SK-N-SH (cell line): ENCODE data around the gene FPR1. TPM values are rescaled to one million over a fixed set of nuclear protein-coding genes. Genes with fewer than 3 reads are reported as not detected.

Experiments
- CTCF ChIA-PET: fragments of 300-600, 350-600 bp; formaldehyde crosslinking; extraction: SDS; loops from one replicate; lab custom pipeline; 2021; lab: Yijun Ruan, JAX
- POLR2A ChIA-PET: fragments of 350-600 bp; sonication (Branson Sonifier 250); formaldehyde crosslinking; extraction: SDS; loops from one replicate; lab custom pipeline; 2020; ENCODE audit warnings: antibody characterized with exemption, inconsistent platforms; lab: Yijun Ruan, JAX
- DNase-seq: peaks from one replicate; pipeline ENCODE4 v3.0.0; 2012
- H2AFZ ChIP-seq: fragments of 200-600 bp; sonication (generic); 2 replicates; pipeline ENCODE4 v1.8.1; 2016; ENCODE audit warnings: antibody characterized with exemption, mild to moderate bottlenecking, low read depth
- H3F3A ChIP-seq: fragments of 200-600 bp; sonication (generic); replicated peaks from 2 replicates; pipeline ENCODE3; 2016; ENCODE audit warnings: antibody characterized with exemption, mild to moderate bottlenecking; ENCODE audit not compliant: insufficient read depth
- H3K27ac ChIP-seq, 2 experiments: fragments of 200-500 bp in 1 of 2; fragments of 200-600 bp in 1 of 2; sonication (Bioruptor generic) in 1 of 2; sonication (generic), shearing (Covaris generic) in 1 of 2; 2 replicates each; pipeline versions ENCODE4 v1.5.1 to v1.6.1; 2014 to 2016; ENCODE audit warnings: low read depth in 2 of 2, inconsistent platforms in 1 of 2, low read length in 1 of 2, mild to moderate bottlenecking in 1 of 2, mixed read lengths in 1 of 2
- H3K27me3 ChIP-seq: fragments of 200-600 bp; sonication (generic), shearing (Covaris generic); 2 replicates; pipeline ENCODE4 v1.6.1; 2016; ENCODE audit warnings: mixed run types; ENCODE audit not compliant: insufficient read depth
- H3K36me3 ChIP-seq, 2 experiments: fragments of 200-500 bp in 1 of 2; fragments of 200-600 bp in 1 of 2; sonication (Bioruptor generic) in 1 of 2; sonication (generic) in 1 of 2; replicated peaks in 1 of 2; 2 replicates each; pipeline versions ENCODE3 to v1.5.1; 2014 to 2016; ENCODE audit warnings: low read length in 1 of 2, mild to moderate bottlenecking in 1 of 2; ENCODE audit not compliant: insufficient read depth in 2 of 2, control insufficient read depth in 1 of 2
- H3K4me1 ChIP-seq, 2 experiments: fragments of 200-500 bp in 1 of 2; fragments of 200-600 bp in 1 of 2; sonication (Bioruptor generic) in 1 of 2; sonication (generic), shearing (Covaris generic) in 1 of 2; 2 replicates each; pipeline versions ENCODE4 v1.5.1 to v1.6.1; 2014 to 2016; ENCODE audit warnings: low read depth in 1 of 2, low read length in 1 of 2, mixed run types in 1 of 2; ENCODE audit not compliant: insufficient read depth in 2 of 2, control insufficient read depth in 1 of 2
- H3K4me2 ChIP-seq: fragments of 200-600 bp; sonication (generic), shearing (Covaris generic); 2 replicates; pipeline ENCODE4 v1.6.1; 2017; ENCODE audit warnings: mixed run types
- H3K4me3 ChIP-seq, 2 experiments: fragments of 200-500 bp in 1 of 2; fragments of 200-600 bp in 1 of 2; sonication (Bioruptor generic) in 1 of 2; sonication (generic), shearing (Covaris generic) in 1 of 2; 2 replicates each; pipeline versions ENCODE4 v1.5.1 to v1.8.1; 2014 to 2016; ENCODE audit warnings: low read depth in 2 of 2, inconsistent platforms in 1 of 2, low read length in 1 of 2, mild to moderate bottlenecking in 1 of 2, mixed read lengths in 1 of 2, moderate library complexity in 1 of 2
- H3K79me2 ChIP-seq: fragments of 200-600 bp; sonication (generic); 2 replicates; pipeline ENCODE4 v1.8.1; 2017; ENCODE audit warnings: mild to moderate bottlenecking; ENCODE audit not compliant: insufficient read depth
- H3K9ac ChIP-seq: fragments of 200-600 bp; sonication (generic); 2 replicates; pipeline ENCODE4 v1.6.1; 2017; ENCODE audit warnings: mixed run types
- H3K9me2 ChIP-seq: fragments of 200-600 bp; sonication (generic); 2 replicates; pipeline ENCODE4 v1.6.1; 2017; ENCODE audit warnings: mixed run types
- H3K9me3 ChIP-seq: fragments of 200-600 bp; sonication (generic); 2 replicates; pipeline ENCODE4 v1.6.1; 2017; ENCODE audit warnings: mixed run types, mild to moderate bottlenecking, moderate library complexity
- H4K20me1 ChIP-seq: fragments of 200-600 bp; sonication (generic); 2 replicates; pipeline ENCODE4 v1.6.1; 2017; ENCODE audit warnings: mild to moderate bottlenecking, mixed run types; ENCODE audit not compliant: insufficient read depth
- EZH2phosphoT487 ChIP-seq: fragments of 200-600 bp; sonication (generic); IDR thresholded peaks from 2 replicates; pipeline ENCODE4 v1.6.1; 2017; ENCODE audit warnings: low read depth, mixed run types, mild to moderate bottlenecking, antibody characterized with exemption, moderate library complexity, borderline replicate concordance
- FOSL2 ChIP-seq: IDR thresholded peaks from 2 replicates; pipeline ENCODE4 v1.4.0; 2012; ENCODE audit warnings: low read depth, mild to moderate bottlenecking, moderate library complexity, borderline replicate concordance
- FOXJ3 ChIP-seq: sonication (generic); formaldehyde crosslinking; IDR thresholded peaks from 2 replicates; pipeline ENCODE4 v1.5.1; 2020; ENCODE audit warnings: mild to moderate bottlenecking, missing genetic modification reagents
- MEF2A ChIP-seq: IDR thresholded peaks from 2 replicates; pipeline ENCODE4 v1.4.0; 2012; ENCODE audit warnings: low read depth, borderline replicate concordance
- MXI1 ChIP-seq: IDR thresholded peaks from 2 replicates; pipeline ENCODE4 v1.6.1; 2012; ENCODE audit warnings: mild to moderate bottlenecking, low read depth, low read length, improper control_type of control experiment
- NFIC ChIP-seq: IDR thresholded peaks from 2 replicates; pipeline ENCODE4 v1.4.0; 2012; ENCODE audit warnings: borderline replicate concordance
- NRF1 ChIP-seq: IDR thresholded peaks from 2 replicates; pipeline ENCODE4 v1.6.1; 2012; ENCODE audit warnings: low read depth, mild to moderate bottlenecking, low read length
- RAD21 ChIP-seq: IDR thresholded peaks from 2 replicates; pipeline ENCODE4 v1.6.1; 2012; ENCODE audit warnings: mild to moderate bottlenecking, low read length
- RXRA ChIP-seq: IDR thresholded peaks from 2 replicates; pipeline ENCODE4 v1.4.0; 2012; ENCODE audit warnings: low read depth, mild to moderate bottlenecking, borderline replicate concordance
- SIN3A ChIP-seq: IDR thresholded peaks from 2 replicates; pipeline ENCODE4 v1.6.1; 2012; ENCODE audit warnings: low read depth, mild to moderate bottlenecking, low read length, moderate library complexity, borderline replicate concordance
- YY1 ChIP-seq: IDR thresholded peaks from 2 replicates; pipeline ENCODE4 v1.4.0; 2012; ENCODE audit warnings: low read depth, mild to moderate bottlenecking
- WGBS: methylation state at CpG from one replicate; pipeline ENCODE4 v1.1.6; 2017; ENCODE audit warnings: low lambda C conversion rate; 5-methylcytosine and 5-hydroxymethylcytosine counted together
- polyA plus RNA-seq, 3 experiments: library from polyadenylated mRNA; depleted of rRNA; stranded (reverse); fragments of >200 nt; gene quantifications; 2 replicates each; pipeline ENCODE4 v1.2.3, GENCODE V29; 2012
- TF ChIP-seq, protein P1 (sequence below): IDR thresholded peaks from 2 replicates; pipeline ENCODE4 v1.4.0; 2012; ENCODE audit warnings: low read depth
- TF ChIP-seq, protein P2 (sequence below): IDR thresholded peaks from 2 replicates; pipeline ENCODE4 v1.4.0; 2012; ENCODE audit warnings: low read depth, borderline replicate concordance
- TF ChIP-seq, protein P3 (sequence below): fragments of 150-350 bp; IDR thresholded peaks from 2 replicates; pipeline ENCODE4 v1.6.1; 2017; ENCODE audit warnings: antibody characterized with exemption, low read length, low read depth, borderline replicate concordance
- TF ChIP-seq, protein P4 (sequence below): IDR thresholded peaks from 2 replicates; pipeline ENCODE4; 2012

Gene FPR1
- polyA plus RNA-seq, 1 of the 3 experiments (the other 2 are of a cell fraction), result not detected

DNA sequence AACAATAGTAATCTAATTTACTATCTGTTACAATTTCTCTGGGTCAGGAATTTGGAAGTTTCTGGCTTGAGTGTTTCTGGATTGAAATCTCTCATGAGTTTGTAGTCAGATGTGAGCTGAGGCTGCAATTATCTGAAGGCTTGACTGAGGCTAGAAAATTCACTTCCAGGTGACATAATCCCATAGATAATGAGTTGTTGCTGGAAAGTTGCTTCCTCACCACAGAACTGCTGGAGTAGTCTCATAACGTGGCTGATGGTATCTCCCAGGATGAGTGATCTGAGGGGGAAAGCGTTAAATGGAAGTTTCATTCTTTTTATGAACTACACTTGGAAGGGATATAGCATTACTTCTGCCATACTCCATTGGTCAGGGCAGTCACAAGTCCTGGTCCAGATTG is 28.0 kb upstream of the FPR1 start:
- H3K9ac ChIP-seq, result no peak overlapping the region
- H2AFZ ChIP-seq, result no peak overlapping the region
- H3K4me1 ChIP-seq, result peaks cover 0 to 9% of the 10 kb centered on the region in 2 experiments; a peak in 1 of 4 replicates
- no peaks in the 10 kb centered on the region for H4K20me1 ChIP-seq
- no peak for DNase-seq
- H3K79me2 ChIP-seq, result no peaks in the 10 kb centered on the region
- ChIA-PET POLR2A (no interaction called here), CTCF (no interaction called here)
- H3K9me3 ChIP-seq, result no peaks in the 10 kb centered on the region
- WGBS, result 0% methylated on average over 2 of the region's 2 CpGs
- no peak overlapping the region for H3K4me3 ChIP-seq
- H3K27ac ChIP-seq, result no peak overlapping the region
- H3F3A ChIP-seq, result peaks cover 11% of the 10 kb centered on the region
- no peaks in the 10 kb centered on the region for H3K9me2 ChIP-seq
- no peak overlapping the region for H3K4me2 ChIP-seq
- H3K36me3 ChIP-seq, result no peaks in the 10 kb centered on the region
- TF ChIP-seq RAD21, result no peak
- no peak for TF ChIP-seq YY1
- no peak for TF ChIP-seq SIN3A
- H3K27me3 ChIP-seq, result no peaks in the 10 kb centered on the region

DNA sequence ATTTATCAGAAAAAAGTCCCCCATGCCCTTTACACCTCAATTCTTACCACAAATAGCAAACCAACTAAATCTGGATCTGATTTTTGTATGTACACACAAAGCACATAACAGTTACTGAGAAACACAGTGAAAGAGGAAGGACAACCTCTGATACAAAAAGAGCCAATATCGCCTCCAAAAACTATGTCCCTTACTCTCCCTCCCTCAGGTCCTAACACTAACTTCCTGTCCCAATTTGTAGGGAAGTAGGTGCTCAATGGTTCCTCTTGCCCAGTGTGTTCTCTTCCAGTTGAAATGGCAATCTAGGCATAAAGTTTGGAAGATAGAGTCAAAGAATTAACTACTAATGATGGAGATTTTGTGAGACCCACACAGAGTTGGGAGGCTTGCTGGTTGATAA is 27.5 kb upstream of the FPR1 start:
- Histone ChIP-seq H3K27me3 (no peaks in the 10 kb centered on the region), H2AFZ (no peak overlapping the region), H4K20me1 (no peaks in the 10 kb centered on the region), H3K27ac (no peak overlapping the region), H3K9me2 (no peaks in the 10 kb centered on the region), H3K4me2 (no peak overlapping the region), H3K36me3 (no peaks in the 10 kb centered on the region), H3K79me2 (no peaks in the 10 kb centered on the region), H3K4me1 (peaks cover 0 to 8% of the 10 kb centered on the region in 2 experiments; a peak in 1 of 4 replicates), H3K9me3 (no peaks in the 10 kb centered on the region), H3K9ac (no peak overlapping the region), H3K4me3 (no peak overlapping the region), H3F3A (peaks cover 6% of the 10 kb centered on the region)
- POLR2A ChIA-PET, result no interaction called here
- DNase-seq, result no peak
- TF ChIP-seq EZH2phosphoT487 (no peak), FOXJ3 (CRISPR knock-in tag) (no peak), MEF2A (no peak), FOSL2 (no peak), NRF1 (no peak), RXRA (no peak), MXI1 (no peak), NFIC (no peak)
- TF ChIP-seq, protein P1, sequence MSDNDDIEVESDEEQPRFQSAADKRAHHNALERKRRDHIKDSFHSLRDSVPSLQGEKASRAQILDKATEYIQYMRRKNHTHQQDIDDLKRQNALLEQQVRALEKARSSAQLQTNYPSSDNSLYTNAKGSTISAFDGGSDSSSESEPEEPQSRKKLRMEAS, result no peak
- TF ChIP-seq, protein P2, sequence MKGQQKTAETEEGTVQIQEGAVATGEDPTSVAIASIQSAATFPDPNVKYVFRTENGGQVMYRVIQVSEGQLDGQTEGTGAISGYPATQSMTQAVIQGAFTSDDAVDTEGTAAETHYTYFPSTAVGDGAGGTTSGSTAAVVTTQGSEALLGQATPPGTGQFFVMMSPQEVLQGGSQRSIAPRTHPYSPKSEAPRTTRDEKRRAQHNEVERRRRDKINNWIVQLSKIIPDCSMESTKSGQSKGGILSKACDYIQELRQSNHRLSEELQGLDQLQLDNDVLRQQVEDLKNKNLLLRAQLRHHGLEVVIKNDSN, result no peak
- TF ChIP-seq, protein P3, sequence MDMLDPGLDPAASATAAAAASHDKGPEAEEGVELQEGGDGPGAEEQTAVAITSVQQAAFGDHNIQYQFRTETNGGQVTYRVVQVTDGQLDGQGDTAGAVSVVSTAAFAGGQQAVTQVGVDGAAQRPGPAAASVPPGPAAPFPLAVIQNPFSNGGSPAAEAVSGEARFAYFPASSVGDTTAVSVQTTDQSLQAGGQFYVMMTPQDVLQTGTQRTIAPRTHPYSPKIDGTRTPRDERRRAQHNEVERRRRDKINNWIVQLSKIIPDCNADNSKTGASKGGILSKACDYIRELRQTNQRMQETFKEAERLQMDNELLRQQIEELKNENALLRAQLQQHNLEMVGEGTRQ, result no peak
- TF ChIP-seq, protein P4, sequence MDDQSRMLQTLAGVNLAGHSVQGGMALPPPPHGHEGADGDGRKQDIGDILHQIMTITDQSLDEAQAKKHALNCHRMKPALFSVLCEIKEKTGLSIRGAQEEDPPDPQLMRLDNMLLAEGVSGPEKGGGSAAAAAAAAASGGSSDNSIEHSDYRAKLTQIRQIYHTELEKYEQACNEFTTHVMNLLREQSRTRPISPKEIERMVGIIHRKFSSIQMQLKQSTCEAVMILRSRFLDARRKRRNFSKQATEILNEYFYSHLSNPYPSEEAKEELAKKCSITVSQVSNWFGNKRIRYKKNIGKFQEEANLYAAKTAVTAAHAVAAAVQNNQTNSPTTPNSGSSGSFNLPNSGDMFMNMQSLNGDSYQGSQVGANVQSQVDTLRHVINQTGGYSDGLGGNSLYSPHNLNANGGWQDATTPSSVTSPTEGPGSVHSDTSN, result no peak
- CTCF ChIA-PET, result interaction anchor here (2.0 kb wide), 1 partner anchor 11 kb away, joined by 20 read pairs; no protein-coding TSS in a partner anchor
- 9% methylated on average over 1 of the region's 1 CpG for WGBS
